GM19468 (cell line): ENCODE results near the gene SLC16A8.

Experiments
- ATAC-seq: cut with Tn5 transposase; IDR thresholded peaks from one replicate; pipeline ENCODE4 v1.9.1; 2021; ENCODE audit warnings: mild to moderate bottlenecking, moderate library complexity, moderate number of reproducible peaks; ENCODE audit not compliant: unreplicated experiment; ENCODE audit errors: extremely low read depth

The SLC16A8 gene

DNA sequence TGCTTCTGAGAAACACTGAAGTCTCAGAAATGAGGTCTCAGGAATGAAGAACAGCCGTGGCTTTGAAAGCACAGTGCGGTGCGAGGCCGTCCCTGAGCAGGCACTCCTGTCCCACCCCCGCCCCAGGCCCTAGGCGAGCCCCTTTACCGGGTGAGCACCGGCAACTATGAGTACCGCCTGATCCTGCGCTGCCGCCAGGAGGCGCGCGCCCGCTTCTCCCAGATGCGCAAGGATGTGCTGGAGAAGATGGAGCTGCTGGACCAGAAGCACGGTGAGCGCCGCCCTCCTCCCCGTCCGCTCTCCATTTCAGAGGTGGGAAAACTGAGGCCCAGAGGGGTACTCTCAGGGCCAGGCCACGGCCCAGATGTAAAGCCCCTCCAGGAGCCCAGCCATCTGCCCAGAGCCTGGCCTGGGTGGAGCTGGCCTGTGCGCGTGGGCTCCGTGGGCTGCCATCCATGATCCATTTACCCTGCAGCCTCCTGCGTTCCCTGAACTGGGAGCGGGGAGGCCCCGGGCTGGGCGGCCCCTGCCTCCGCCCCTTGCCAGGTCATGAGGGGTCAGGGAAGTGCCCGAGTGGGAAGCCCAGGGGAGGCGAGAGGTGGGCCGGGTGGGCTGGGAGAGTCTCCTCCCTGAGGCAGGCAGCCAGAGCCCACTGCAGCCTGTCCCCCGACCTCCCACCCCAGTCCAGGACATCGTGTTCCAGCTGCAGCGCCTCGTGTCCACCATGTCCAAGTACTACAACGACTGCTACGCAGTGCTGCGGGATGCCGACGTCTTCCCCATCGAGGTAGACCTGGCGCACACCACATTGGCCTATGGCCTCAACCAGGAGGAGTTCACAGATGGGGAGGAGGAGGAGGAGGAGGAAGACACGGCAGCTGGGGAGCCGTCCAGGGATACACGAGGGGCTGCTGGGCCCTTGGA lies 9.5 kb downstream of the SLC16A8 start:
- no peak for ATAC-seq

- ATAC-seq, result no peak
Measured at GRCh38 chr22:38073150-38074130, 10.5 kb downstream of the SLC16A8 start.

GRCh38 chr22:38072322-38073149 lies 11.4 kb downstream of the SLC16A8 start:
- ATAC-seq, result no peak

DNA sequence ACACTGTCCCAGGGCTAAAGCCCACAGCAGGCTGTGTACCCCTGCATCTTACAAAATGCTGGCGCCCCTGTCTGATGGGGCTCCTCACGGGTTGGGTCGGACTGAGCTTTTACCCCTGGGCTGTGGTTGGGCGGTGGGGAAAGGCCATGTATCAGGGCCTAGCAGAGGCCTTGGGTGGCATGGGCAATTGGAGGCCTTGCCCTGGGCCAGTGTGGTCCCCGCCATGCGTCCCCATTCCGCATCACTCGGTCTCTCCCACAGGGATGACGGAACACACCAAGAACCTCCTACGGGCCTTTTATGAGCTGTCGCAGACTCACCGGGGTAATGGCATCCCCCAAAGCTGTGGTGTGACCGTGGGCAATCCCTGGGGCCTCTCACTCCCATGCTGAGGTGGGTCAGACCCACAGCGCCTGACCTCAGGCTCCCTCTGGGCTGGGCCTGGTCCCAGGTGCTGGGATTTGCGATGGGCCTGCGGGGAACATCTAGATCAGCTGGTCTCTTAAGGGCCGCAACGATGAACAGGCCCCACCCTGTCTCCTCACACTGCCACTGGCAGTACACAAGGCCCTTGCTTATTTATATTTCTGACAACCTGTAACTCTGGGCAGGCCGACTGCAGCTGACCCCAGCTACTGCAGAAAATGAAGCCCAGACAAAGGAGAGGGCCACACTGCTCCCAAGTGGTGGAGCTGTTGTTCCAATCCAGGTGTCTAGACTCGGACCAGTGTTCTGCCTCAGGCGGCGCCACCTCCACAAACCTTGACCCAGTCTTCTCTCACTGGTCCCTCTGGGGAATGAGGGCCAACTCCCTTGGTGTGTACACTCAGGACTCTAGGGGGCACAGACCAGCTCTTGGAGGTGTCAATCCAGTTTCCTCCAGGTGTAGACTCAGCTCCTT lies 12.3 kb downstream of the SLC16A8 start:
- no peak for ATAC-seq

DNA sequence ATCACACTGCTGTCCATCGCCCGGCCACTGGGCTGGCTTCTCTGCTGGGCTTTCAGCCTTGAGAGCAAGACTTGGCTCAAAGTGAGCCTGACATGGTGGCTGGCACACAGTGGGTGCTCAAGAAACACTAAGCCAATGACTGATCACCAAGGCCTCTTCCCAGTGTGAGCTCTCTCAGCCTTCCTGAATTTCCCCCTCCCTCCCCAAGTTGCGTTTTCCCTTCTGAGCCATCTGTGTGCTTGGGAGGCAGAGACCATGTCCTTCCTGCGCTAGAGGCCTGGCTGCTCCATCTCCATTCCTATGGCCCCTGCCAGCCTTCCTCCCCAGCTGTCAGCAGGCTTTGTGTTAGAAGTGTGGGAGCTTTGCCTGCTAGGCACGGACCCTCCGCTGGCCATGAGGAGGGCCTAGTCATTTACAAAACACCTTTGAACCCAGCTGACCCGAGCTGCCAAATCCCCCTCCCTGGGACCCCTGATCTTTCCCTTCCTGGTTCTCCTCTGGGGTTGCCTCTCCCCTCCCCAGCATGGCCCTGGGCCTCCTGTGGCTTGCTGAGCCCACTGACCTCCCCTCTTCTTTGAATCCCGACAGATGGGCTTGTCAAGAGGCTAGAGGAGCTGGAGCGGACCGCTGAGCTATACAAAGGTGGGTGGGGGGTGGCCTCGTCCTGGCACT lies 13.6 kb downstream of the SLC16A8 start:
- no peak for ATAC-seq

DNA sequence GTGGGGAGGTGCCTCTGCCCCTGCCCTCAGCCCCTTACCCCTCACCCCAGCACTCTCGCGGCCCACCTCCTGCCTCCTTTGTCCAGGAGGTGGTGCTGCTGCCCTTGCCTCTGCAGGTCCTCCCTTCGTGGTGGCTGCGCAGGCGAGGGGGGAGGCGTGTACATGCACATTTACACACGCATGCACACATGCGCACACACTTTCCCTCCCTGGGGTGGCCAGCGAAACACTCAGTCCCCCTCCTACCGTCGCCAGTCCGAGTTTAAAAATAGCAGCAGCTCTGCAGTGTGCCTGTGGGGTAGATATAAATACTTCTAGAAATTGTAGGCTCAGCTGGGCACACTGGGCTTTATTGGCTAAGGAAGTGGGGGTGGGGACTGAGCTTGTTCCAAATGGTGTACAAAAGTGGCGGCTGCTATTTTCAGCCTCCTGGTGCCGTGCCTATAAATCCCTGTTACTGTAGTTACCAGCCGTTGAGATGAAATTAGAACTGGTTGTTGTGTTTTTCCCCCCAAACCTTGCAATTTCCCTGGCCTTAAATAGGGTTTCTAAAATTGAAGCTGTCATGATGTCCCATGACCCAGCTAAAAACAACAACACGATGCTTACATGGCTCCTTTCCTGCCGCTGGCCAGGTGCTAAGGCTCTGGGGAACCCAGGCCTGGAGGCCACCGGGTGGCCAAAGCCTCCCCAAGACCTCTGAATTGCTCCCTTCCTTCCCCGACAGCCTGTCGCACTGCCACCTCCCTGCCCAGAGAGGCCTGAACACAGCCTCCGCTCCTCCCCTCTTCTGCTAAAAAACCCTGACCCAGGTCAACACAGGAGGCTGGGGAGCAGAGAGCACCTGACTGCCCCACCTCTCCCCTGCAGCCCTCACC lies 14.4 kb downstream of the SLC16A8 start:
- no peak for ATAC-seq

- ATAC-seq, result no peak
Measured at GRCh38 chr22:38068641-38069371, 15.2 kb downstream of the SLC16A8 start.

GRCh38 chr22:38067761-38068360 lies 16.1 kb downstream of the SLC16A8 start:
- ATAC-seq, result no peak

DNA sequence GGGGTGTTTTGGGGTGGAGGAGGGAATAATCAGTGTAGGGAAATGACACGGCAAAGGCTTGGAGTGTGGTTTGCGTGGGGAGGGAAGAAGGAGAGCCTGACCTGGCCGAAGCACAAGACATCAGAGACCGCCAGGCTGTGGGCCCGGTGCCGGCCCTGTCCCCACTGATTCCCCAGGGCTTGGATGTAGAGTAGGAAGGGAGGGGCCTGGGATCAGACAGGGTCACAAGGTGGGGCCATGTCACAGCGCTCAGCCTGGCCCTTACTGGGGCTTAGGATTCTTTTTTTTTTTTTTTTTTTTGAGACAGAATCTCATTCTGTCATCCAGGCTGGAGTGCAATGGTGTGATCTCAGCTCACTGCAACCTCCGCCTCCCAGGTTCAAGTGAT lies 17.0 kb downstream of the SLC16A8 start:
- ATAC-seq, result no peak

- no peak for ATAC-seq
Measured at GRCh38 chr22:38066381-38067027, 17.5 kb downstream of the SLC16A8 start.

GRCh38 chr22:38065539-38065938 lies 18.4 kb downstream of the SLC16A8 start:
- ATAC-seq, result no peak

GRCh38 chr22:38062791-38063190 lies 21.2 kb downstream of the SLC16A8 start:
- no peak for ATAC-seq

DNA sequence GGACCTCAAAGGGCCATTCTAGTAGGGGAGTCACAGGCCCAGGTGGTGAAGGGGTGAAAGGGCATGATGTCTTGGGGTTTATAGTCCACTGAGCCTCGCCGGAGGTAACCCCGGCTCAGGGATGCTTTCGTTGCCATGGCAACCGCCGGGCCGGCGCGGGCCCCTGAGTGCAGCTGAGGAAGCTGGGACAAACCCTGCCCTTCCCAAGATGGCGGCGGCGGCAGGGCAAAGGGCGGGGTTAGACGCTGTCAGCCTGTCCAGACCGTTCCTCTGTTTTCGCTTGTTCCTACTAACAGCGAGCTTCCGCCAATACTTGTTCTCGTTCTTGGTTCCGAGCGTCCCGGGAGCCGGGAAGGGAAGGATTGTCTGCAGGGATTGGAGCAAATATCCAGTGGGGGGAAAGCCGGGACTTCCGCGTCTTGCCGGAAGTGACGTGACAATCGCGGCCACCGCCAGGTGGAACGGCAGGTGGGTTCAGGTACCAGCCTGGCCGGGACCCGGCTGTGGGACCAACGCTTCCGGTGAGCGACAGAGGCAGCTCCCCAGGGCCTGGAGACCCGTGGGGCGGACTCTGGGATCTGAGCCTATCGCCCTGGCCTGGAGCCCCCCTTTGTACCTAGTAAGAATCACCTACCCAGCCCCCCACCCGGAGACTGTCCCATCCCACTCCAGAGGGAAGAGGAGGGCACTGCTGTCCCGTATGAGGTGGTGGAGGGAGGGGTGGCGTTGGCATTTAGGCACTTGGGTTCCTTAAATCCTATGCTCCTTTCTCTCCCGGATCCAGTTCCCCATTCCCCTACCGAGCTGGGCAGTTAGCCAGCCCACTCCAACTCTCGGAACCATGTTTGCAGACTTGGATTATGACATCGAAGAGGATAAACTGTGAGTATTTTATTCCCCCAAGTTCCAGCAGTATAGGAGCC lies 26.8 kb downstream of the SLC16A8 start, which contains the start of gene PICK1:
Gene PICK1 (plus strand): TSS at position 436 of the 923 bp plus-strand sequence. CDS start 406 bp downstream, at position 842.
- no peak for ATAC-seq

DNA sequence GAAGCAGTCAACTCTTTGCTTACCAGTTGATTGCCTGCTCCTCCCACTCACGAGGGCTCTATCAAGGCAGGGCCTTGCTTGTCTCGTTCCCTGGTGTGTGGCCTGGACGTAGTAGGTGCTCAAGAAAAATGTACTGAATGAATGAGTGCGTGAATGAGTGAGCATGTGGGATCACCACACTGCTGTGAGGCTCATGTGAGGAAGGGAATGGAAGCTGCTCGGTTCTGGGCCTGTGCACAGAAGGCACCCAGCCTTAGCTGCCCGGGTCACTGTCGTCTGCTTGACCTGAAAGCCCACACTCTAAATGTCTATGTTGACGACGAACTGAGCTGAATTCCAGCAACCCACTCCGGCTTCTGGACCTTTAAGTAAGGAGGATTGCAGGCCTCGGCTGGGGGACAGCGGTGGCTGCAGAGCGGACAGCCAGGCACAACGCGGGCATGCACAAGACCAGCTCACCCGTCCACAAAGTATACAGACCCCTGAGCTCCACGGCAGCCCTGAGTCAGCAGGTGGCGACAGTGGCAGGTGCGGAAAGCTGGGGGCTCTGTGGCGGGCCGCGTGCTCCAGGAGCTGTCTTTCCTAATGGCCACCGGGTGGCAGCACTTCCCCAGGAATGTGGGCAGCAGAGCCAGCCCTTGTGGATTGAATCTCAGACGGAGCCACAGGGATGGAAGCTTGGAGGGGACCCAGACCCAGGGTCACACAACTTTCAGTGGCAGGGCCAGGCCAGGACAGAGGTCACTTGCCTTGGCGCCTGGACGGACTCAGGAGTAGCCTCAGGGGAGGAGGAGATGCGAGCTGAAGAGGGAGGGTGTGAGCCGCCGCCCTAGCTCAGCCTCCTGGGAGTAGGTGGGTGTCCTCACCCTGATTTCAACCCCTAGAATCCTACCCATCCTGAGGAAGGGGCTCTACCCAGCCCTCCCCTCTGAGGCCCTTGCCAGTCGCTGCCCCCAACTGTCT lies 31.8 kb downstream of the SLC16A8 start:
- ATAC-seq, result no peak
